ENCODE results near the gene CABLES2.

The CABLES2 gene

GRCh38 chr20:62344782-62345181, 62.3 kb downstream of the CABLES2 start:
- no peak for DNase-seq

GRCh38 chr20:62344092-62344491, 63.0 kb downstream of the CABLES2 start:
- no peak for DNase-seq

- no peak for DNase-seq
Observed at GRCh38 chr20:62342910-62343309, 64.2 kb downstream of the CABLES2 start.

GRCh38 chr20:62339647-62340062, 67.4 kb downstream of the CABLES2 start:
- DNase-seq: no peak

Data from activated CD4-positive, alpha-beta T cell treated with anti-CD3 and anti-CD28 coated beads, Interleukin-2, amount 50 U/mL, for 16 hours (primary cell).